HG02763 (cell line): ENCODE results near the gene NLN.
"Not testable (repeated sequence)": the region's sequence is repeated elsewhere in the genome, so short reads cannot be mapped to it uniquely, and the experiment has no call there.

Source experiments
- ATAC-seq: cut with Tn5 transposase; IDR thresholded peaks from one replicate; pipeline ENCODE4 v1.9.1; 2021; ENCODE audit warnings: mild to moderate bottlenecking, moderate library complexity; ENCODE audit not compliant: unreplicated experiment

The NLN gene

DNA sequence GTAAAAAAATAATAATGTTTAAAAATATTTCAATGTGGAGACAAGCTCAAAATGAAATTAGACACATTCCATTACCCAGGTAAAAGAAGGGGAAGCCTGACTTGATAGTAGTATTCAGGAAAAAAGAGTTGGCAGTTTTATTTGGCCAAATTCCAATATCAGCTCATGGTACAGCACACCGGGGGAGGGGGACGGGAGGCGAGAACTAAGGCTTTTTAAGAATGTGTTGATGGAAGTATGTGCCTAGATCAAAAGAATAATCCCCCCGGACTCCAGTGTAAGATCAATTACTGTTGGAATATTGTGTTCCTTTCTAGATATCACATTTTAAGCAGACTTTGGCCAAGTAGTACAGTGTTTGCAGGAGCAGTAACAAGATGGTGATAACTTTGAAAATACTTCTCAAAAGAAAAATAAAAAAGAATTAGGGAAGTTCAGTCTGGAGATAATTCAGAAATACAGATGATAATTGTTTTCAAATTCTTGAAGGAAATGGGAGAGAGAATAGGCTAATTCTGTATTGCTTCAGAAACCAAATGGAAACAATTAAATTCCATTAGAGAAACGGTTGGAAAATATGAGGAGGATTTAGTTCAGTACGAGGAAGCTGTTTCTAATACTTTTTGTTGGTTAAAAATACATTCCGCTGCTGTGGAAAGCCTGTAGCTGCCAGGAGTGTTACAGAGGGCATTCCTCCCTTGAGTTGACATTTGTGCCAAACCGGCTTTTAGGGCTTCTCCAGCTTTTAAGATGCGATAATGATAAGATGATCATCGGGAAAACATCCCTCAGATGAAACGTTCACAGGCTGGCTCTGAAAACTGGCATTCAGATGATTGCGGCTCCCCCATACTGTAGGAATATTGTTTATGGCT, 106.3 kb downstream of the NLN start:
- no peak for ATAC-seq

DNA sequence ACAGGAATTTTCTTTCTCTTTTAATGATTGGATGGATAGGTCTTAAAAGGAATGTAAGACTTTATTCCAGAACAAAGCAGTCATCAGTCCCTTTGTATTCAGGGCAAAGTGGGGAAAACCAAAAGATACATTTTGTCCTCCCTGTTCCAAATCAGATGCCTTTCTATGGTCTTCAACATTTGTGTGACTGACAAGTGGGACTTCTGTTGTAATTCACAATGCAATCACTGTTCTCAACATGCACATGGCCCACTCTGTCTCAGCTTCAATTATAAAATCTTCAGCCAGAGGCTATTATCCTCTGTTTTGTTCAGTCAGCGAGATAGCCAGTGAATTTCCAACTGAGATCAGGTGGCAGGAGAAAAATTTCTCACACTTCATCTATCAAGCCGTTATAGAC, 108.9 kb downstream of the NLN start:
- ATAC-seq, result no peak

DNA sequence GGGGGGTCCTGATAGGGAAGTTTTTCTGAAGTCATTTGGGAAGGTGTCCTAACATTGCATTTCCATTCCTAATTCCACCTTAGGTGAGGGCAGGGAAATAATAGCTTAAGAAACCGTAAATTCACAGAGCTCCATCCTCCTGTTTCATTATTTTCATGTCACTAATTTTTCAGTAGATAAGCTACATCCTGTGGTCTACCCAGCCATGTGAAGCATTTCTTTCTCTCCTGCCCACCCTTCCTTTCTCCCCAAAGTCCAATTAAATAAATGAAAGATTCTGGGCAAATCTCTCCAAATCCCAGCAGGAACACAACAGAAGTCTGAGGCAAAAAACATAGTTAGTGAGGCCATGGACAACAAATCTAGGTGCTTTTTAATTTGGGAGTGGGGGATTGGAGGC, 109.3 kb downstream of the NLN start:
- no peak for ATAC-seq

DNA sequence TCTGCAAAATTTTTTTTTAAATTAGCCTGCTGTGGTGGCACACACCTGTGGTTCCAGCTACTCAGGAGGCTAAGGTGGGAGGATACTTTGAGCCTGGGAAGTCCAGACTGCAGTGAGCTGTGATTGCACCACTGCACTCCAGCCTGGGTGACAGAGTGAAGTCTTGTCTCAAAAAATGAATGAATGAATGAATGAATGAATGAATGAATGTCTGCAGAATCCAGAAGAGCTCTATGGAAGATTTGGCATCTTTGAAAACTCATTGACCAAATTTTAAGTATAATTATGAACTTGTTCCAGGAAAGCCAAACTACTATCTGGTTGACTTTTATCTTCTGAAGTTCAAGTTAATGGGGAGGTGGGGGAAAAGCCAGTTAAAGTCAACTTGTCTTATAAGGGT, 110.1 kb downstream of the NLN start:
- no peak for ATAC-seq

DNA sequence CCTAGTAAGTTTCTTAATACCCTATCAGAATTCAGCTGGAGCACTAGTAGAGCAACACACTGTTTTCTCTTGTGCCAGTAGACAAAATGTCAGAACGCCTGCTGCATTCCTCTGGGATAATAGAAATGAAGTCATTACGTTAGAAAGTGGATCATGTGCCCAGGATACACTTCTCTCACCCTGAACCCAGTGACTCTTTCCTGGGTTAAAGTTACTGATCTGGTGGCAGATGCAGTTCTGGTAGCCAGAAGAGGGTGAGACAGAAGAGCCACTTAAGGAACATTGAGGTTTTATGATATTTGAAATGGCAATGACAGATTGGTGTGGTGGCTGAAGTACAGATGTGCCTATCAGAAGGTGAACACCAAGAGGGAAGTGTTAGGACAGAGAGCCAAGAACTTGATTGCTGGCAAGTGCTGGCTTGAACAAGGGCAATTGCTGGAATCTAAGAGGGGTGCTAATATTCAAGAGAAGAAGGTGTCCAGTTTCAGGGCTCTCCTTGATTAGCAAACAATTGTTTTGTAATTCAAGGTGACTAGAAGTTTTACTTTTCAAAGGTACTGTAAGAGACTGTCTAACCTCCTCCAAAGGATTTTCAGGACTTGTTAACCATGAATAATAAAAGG, 110.7 kb downstream of the NLN start:
- no peak for ATAC-seq

GRCh38 chr5:65833780-65834179, 111.8 kb downstream of the NLN start:
- no peak for ATAC-seq

DNA sequence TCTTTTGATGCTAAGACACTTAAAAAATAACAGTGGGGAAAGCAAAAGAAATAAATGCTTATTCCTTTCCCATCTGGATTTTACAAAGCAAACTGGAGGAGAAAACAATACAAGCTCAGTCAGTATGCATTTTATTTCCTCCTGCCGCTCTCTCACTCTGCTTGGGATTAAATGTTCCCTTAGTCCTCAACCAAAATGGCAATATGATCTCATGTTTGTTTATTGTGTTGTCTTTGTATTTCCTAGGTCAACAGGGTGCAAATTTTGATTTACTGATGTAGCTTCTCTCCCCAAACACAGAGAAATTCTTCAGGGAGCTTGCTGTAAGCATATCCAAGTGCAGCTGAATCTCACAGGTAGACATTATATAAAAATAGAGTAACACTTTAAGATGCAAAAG, 112.3 kb downstream of the NLN start:
- no peak for ATAC-seq

DNA sequence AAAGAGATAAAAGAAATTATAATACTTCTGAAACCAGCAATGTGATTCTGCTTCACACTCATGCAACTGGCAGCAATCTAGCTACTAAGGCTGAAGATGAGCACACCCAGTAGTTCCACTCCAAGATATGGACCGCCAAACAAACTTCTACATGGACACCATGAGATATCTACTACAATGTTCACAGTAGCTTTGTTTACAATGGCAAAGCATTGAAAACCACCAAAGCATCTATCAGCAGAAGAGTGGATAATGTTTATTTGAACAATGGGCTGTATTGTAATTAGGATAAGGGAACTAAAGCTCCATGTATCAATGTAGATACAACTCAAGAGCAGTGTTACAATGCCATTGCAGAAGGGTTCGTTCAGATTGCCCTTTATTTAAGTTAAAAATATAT, 113.2 kb downstream of the NLN start:
- ATAC-seq, result no peak

DNA sequence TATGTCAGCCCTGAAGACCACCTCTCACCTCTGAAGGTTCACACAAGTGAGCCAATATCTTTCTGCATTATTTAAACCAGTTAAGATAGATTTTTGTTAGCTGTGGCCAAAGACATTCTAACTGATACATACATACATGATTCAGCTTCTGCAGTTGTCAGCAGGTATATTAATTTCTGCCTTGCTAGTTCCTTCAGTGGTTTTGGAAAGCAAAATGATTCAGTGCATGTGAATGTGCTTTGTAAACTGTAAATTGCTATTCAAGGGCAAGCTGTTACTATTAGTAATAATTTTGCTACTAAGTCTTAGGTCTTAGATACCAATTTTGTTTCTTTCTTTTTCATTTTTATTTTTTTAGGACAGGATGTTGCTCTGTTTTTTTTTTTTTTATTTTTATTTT, 115.1 kb downstream of the NLN start:
- ATAC-seq, result no peak

GRCh38 chr5:65839170-65839569, 117.2 kb downstream of the NLN start:
- not testable (repeated sequence) for ATAC-seq

DNA sequence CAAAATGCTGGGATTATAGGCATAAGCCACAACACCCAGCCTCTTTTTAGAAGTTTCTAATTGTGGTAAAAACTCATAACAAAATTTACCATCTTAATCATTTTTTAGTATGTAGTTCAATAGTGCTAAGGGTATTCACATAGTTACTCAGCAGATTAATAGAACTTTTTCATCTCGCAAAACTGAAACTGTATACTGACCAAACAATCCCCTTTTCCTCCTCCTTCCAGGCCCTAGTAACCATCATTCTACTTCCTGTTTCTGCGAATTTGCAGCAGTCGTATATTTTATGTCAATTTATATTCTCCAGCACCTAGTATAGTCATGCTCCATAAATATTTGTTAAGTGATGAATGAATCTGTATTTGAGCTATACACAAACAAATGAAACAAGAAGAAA, 118.1 kb downstream of the NLN start:
- no peak for ATAC-seq

- ATAC-seq, result not testable (repeated sequence)
These were observed 122.8 kb downstream of the NLN start for GRCh38 chr5:65844763-65845162.

- no peak for ATAC-seq
These were observed 124.1 kb downstream of the NLN start for GRCh38 chr5:65846101-65846500.

GRCh38 chr5:65847019-65847418, 125.0 kb downstream of the NLN start:
- not testable (repeated sequence) for ATAC-seq

GRCh38 chr5:65849918-65850317, 127.9 kb downstream of the NLN start:
- ATAC-seq, result not testable (repeated sequence)

- no peak for ATAC-seq
These were observed 132.9 kb downstream of the NLN start for GRCh38 chr5:65854925-65855324.

- no peak for ATAC-seq
These were observed 133.8 kb downstream of the NLN start for GRCh38 chr5:65855766-65856315.

DNA sequence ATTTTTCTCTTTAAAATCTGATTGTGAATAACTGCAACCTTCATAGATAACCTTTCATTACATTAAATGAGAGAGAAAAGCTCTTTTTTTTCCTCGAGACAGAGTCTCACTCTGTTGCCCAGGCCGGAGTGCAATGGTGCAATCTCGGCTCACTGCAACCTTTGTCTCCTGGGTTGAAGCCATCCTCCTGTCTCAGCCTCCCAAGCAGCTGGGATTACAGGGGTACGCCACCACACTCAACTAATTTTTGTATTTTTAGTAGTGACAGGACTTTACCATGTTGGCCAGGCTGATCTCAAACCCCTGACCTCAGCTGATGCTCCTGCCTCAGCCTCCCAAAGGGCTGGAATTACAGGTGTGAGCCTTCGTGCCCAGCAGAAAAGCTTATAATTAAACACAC, 134.5 kb downstream of the NLN start:
- ATAC-seq, result no peak

DNA sequence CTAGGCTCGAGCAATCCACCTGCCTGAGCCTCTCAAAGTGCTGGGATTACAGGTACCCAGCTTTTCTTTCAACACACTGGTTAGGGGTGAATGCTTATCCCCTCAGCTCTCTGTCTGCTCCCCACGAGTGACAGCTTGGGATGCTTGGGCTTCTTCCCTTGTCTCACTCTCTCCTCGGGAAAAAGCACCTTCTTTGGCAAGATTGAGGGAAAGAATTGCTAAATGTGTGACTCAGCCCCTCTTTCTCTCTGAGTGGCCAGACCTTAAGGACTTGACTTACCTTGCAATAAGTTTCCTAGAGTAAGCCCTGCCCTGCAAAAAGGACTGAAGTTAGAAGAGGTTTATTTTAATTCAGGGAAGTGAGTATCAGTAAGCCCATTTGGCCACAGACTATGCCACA, 136.3 kb downstream of the NLN start:
- ATAC-seq, result no peak

- ATAC-seq, result no peak
These were observed 139.8 kb downstream of the NLN start for GRCh38 chr5:65861830-65862241.

GRCh38 chr5:65862384-65862783, 140.4 kb downstream of the NLN start:
- no peak for ATAC-seq

- ATAC-seq, result no peak
These were observed 141.7 kb downstream of the NLN start for GRCh38 chr5:65863747-65864146.
